HG03432 (cell line): Measurements from ENCODE around the gene LIMCH1.

Experiments used
- ATAC-seq: cut with Tn5 transposase; IDR thresholded peaks from one replicate; pipeline ENCODE4 v1.9.1; 2021; ENCODE audit warnings: mild to moderate bottlenecking, moderate library complexity; ENCODE audit not compliant: unreplicated experiment

LIMCH1 gene

GRCh38 chr4:41528512-41529205 is 9.3 kb upstream of the LIMCH1 start:
- ATAC-seq, result no peak

DNA sequence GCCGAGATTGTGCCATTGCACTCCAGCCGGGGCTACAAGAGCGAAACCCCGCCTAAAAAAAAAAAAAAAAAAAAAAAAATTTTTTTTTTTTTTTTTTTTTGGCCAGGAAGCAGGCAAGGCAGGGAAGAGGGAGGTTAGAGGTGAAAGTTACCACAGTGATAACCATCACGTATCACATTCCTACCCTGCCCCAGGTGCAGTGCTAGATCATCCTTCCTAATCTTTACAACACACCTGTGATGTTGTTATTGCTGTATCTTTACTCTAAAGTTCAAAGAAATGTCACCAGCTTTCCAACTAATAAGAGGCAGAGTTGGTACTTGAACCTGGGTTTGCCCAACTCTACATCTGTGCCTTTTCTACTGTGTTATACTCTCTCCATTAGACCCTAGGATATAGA is 7.2 kb upstream of the LIMCH1 start:
- no peak for ATAC-seq

DNA sequence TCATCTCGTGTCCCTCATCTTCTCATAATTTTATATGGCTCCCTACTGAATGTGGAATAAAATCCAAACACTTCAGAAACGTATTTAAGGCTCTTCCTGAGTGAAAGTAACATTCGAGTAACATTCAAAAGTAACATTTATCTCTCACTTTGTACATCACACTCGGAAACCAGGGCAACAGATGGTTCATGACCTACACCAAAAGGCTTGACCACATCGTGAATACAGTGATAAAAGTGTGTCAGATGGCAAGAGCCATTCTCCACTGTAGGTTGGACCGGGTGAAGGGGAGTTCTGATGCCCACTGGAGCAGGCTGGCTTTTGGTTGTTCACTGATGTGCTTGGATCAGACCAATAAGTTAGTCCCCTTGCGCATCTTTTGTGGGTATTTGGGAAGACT is 5.6 kb upstream of the LIMCH1 start:
- no peak for ATAC-seq

DNA sequence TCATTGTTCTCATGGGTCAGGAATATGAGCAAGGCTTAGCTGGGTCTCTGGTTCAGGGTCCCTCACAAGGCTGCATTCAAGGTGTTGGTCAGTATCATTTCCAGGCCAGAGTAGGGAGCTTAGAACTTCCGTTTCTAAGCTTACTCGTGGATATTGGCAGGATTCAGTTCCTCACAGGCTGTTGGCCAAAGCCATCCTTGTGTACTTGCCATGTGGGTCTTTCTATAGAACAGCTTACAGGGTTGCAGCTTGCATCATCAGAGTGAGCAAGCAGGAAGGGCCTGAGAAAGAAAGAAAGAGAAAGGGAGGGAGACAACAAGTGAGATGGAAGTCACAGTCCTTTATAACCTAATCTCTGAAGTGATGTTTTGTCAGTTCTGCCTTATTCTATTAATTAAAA is 5.1 kb upstream of the LIMCH1 start:
- no peak for ATAC-seq

- ATAC-seq, result no peak
Measured at GRCh38 chr4:41533680-41534079, 4.3 kb upstream of the LIMCH1 start.

DNA sequence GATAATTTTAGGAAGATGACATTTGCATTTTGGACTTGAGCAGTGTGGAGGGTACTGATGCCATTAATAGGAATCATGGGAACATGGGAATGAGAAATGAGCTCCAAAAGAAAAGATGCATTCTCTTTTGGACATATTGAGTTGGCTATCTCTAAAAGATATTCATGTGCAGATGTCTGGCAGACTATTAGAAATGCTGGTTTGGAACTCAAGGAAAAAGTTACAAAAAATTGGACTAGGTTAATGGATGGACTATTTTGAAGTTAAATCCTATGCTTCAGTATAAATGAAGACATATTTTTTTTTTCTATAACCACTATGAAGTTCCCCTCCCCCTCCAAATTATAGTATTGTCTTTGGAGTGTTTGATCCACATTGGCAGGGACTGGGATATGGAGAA is 3.6 kb upstream of the LIMCH1 start:
- ATAC-seq, result no peak

DNA sequence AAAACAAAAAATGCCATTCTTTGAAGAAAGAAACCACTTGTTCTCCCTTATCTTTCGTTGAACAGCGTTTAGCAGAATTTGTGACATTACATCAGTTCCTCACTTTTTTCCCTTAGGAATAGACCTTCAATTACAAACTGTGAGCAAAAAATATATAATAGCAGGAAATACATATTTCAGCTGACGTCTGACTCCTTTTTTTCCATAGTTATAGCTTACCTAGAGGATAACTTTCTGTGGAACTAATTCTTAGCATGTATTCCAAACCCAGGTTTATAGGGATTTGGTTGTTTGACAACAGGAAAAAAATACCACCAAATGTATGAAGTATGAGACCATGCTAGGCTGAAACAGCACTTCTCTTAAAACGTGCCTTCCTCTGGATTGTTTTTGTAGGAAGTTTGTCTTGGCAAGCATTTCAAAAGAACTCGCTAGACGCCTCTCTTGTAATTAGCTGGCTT is 2.0 kb upstream of the LIMCH1 start:
- no peak for ATAC-seq

DNA sequence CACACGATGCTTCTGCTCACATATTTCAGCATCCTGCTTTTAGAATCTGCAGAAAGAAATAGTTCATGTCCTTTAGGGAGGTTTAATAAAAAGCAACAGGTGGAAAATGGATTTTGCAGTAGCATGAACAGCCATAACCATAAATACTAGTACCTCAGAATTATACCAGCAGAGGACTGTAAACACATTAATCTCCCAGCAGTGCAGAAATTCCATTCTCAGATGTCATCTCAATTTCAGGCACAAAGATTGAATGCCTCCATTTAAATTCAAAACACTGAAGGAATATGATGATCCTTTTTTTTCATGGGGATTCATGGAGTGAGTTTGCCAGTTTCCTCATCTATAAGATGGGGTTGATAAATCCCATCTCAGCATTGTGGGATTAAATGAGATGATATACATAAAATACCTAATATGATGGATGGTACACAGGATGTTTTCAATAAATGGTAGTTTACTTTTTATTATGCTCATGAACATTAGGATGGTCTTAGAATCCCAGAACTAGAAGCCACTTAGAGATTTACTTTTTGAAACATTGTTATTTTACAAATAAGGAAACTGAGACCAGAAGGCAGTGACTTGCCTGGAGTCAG is 566 bp upstream of the LIMCH1 start:
- no peak for ATAC-seq

DNA sequence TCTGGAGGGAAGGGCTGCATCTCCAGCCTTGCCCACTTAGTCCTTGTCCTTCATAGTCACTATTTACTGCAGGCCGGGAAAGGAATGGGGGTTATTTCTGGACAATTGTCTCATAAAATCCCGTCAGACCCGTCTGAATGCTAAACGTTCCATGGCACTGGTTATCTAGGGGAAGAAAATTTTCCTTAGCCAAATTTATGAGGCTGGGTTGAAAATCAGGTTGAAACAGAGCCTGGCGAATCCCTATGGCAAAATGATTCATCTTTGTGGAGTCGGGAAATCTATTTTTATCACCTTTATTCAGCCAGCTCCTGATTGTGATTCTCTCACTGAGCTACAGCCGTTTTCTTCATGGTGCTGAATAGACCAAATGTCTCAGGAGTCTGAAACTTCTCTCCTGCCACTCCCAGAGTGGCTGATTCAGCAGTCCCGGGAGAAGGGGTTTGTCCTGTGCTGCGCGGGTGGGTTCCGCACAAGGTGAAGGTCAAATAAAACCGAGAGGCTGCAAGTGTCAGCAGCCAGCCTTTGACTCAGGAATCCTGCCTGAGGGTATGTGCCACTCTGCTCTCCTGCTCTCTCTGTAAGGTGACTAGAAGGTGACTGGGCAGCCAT is 1.0 kb downstream of the LIMCH1 start:
- no peak for ATAC-seq

- ATAC-seq, result no peak
Measured at GRCh38 chr4:41539711-41540110, 1.8 kb downstream of the LIMCH1 start.

DNA sequence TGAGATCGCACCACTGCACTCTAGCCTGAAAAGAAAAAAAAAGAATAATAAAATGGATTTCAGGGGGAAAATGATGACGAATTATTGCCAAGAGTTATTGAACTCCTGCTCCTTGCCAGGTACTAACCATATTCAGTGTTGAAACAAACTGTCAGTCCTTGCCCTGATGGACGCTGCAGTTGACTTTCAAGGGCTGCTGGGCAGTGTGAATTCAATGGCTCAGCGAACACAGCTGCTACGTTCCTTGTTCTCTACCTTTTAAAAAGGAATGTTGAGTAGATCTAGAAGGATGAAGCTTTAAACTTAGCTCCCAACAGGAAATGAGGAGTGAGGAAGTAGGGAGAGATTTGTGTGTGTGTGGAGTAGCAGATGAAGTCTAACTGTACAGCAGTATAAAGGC is 2.7 kb downstream of the LIMCH1 start:
- ATAC-seq, result no peak

GRCh38 chr4:41541687-41542094 is 3.7 kb downstream of the LIMCH1 start:
- no peak for ATAC-seq

DNA sequence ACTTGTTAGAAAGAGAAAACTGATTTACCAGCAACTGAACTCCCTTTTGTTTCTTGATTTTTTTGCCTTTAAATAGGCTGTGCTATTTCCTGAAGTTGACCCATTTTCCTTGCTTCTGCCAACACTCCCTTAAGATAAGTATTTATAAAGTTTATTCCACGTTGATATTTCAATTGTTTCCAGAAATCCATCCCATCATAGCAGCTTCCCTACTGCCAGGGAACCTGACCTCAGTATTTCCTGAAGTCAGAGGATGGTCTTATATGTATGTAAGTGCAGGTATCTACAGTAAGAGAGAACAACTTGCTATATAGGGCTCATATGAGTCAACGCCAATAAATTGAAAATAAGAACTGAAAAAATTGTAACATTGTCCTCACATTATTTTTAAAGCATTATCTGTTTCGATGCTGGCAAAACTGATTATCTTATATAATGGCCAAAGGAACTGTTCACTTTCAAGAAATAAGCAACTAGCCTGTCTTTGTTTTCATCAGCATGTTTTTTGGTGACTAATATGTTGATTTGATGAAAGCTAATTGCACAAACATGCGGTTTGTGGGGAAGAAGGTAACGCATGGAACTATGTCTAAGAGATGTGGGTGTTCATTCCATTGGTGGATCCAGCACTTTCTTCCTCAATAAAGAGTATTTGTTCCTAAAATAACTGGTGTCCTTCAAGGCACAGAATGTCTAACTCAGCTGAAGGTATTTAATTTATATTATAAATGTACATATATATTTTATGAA is 4.7 kb downstream of the LIMCH1 start:
- no peak for ATAC-seq

DNA sequence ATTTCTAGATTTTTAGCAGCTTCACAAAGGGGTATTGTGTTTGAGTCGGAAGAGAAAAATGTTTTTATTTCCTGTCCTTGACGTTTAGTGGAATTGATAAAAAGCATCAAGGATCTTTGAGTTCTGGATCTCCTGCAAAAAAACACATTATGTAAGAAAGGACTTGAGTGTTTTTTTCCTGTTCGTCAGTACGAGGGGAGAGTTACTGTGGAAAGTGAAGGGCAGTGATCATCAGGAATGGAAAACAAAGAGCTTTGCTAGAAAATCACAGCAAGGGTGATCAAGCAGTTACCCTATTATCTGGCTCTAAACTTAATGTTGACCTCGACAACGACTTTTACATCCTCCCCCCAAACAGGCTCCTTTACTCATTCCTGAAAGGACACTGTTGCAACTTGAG is 7.3 kb downstream of the LIMCH1 start:
- ATAC-seq, result no peak

GRCh38 chr4:41546638-41547037 is 8.7 kb downstream of the LIMCH1 start:
- ATAC-seq, result no peak

- no peak for ATAC-seq
Measured at GRCh38 chr4:41548305-41548880, 10.4 kb downstream of the LIMCH1 start.

- no peak for ATAC-seq
Measured at GRCh38 chr4:41549478-41549877, 11.5 kb downstream of the LIMCH1 start.

GRCh38 chr4:41550308-41550707 is 12.4 kb downstream of the LIMCH1 start:
- ATAC-seq, result no peak

GRCh38 chr4:41551536-41551935 is 13.6 kb downstream of the LIMCH1 start:
- no peak for ATAC-seq

- ATAC-seq, result no peak
Measured at GRCh38 chr4:41554905-41555304, 16.9 kb downstream of the LIMCH1 start.

GRCh38 chr4:41556526-41556925 is 18.6 kb downstream of the LIMCH1 start:
- ATAC-seq, result no peak
